PC-3 (cell line): ENCODE measurements around the gene NDUFAF3.

Source experiments
- EZH2 ChIP-seq: fragments of 300-600 bp; sonication (generic); IDR thresholded peaks from one replicate; pipeline ENCODE4 v1.6.1; 2017; ENCODE audit warnings: antibody characterized with exemption, mild to moderate bottlenecking, low read length; ENCODE audit not compliant: unreplicated experiment
- EZH2phosphoT487 ChIP-seq: fragments of 300-600 bp; sonication (generic); IDR thresholded peaks from 2 replicates; pipeline ENCODE4 v1.6.1; 2018; ENCODE audit warnings: mild to moderate bottlenecking, antibody characterized with exemption, low read length, borderline replicate concordance

DNA sequence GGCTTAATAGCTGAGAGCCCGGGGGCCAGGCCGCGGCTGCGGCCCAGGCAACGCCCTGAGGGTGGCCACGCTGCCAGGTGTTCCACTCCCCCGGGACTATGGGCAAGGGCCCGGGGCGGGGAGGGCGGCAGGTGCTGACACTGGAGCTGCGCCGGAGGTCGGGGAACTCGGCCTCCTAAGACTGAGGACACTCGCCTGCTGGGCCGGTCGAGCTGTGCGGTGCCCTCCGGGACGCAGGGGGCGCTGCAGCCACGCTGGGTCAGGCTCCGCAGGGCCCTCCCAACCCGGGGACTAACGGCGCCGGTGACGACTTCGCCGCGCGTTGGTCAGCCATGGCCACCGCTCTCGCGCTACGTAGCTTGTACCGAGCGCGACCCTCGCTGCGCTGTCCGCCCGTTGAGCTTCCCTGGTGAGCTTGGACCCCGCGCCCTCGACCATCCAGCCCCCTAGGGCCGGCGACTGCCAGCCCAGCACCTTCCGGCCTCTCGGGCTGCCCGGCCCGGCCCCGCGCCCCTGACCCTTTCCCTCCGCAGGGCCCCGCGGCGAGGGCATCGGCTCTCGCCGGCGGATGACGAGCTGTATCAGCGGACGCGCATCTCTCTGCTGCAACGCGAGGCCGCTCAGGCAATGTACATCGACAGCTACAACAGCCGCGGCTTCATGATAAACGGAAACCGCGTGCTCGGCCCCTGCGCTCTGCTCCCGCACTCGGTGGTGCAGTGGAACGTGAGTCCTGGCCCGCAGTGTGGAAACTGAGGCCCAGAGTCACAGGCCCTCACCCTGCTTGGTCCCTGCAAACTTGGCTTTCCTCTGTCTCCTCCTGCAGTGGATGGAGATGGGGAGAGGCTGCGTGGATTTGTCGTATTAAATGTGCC is at the start of gene NDUFAF3:
- TF ChIP-seq EZH2phosphoT487 (no peak), EZH2 (no peak)
